ENCODE data around the gene GSTP1.
"Not testable (repeated sequence)": the region's sequence is repeated elsewhere in the genome, so short reads cannot be mapped to it uniquely, and the experiment has no call there.

GRCh38 chr11:67623795-67624194 lies 40.2 kb downstream of the GSTP1 start:
- not testable (repeated sequence) for TF ChIP-seq CTCF (IDR thresholded peaks at IDR 0.05); POLR2A (IDR thresholded peaks at IDR 0.05; ENCODE audit: low read depth); POLR2AphosphoS5 (IDR thresholded peaks at IDR 0.05); EP300 (IDR thresholded peaks at IDR 0.05)
